Spinal cord (tissue), 10 donors: ENCODE data around the gene WIPF3. TPM values are rescaled to one million over a fixed set of nuclear protein-coding genes. Genes with fewer than 3 reads are reported as not detected.

ENCODE experiments used
- DNase-seq, 6 donors: peaks; one replicate each; pipeline versions ENCODE4 v3.0.0 to v3.0.0-alpha.2; 2013 to 2015; ENCODE audit warnings: low spot score in 6 of 6, low read depth in 4 of 6
- H3K27ac ChIP-seq: one replicate; pipeline ENCODE4 v1.5.1; 2013; ENCODE audit warnings: low read depth, low read length, control low read depth
- H3K27me3 ChIP-seq: one replicate; pipeline ENCODE4 v1.6.1; 2013; ENCODE audit warnings: low read length; ENCODE audit not compliant: control insufficient read depth, insufficient read depth
- H3K36me3 ChIP-seq: one replicate; pipeline ENCODE4 v1.6.1; 2013; ENCODE audit warnings: low read length; ENCODE audit not compliant: control insufficient read depth, insufficient read depth
- H3K4me1 ChIP-seq: one replicate; pipeline ENCODE4 v1.6.1; 2013; ENCODE audit warnings: low read length; ENCODE audit not compliant: control insufficient read depth, insufficient read depth
- H3K4me3 ChIP-seq: one replicate; pipeline ENCODE4 v1.5.1; 2013; ENCODE audit warnings: low read depth, low read length, control low read depth
- H3K9me3 ChIP-seq: one replicate; pipeline ENCODE4 v1.6.1; 2013; ENCODE audit warnings: low read length; ENCODE audit not compliant: control insufficient read depth, insufficient read depth
- WGBS: methylation state at CpG from one replicate; pipeline ENCODE4 v1.1.5; 2013; ENCODE audit warnings: missing lambda C conversion rate; ENCODE audit not compliant: insufficient coverage; 5-methylcytosine and 5-hydroxymethylcytosine counted together
- long read RNA-seq, 4 donors: transcript quantifications; one replicate each; lab custom pipeline, GENCODE V29; 2026
- polyA plus RNA-seq, 2 donors: library from polyadenylated mRNA; unstranded; fragments of 120-200 nt; gene quantifications; one replicate each; pipeline ENCODE4 v1.2.1, GENCODE V29; 2013; ENCODE audit not compliant: insufficient read length in 2 of 2
- total RNA-seq, 2 donors: library from RNA; depleted of rRNA in 1 of 2; stranded (reverse); fragments of 120-200 nt in 1 of 2; fragments of >200 nt in 1 of 2; gene quantifications; one replicate each; pipeline versions ENCODE4 v1.2.3 to v1.2.4, GENCODE V29; 2013 to 2014
- donor health status: healthy.

WIPF3 gene, protein sequence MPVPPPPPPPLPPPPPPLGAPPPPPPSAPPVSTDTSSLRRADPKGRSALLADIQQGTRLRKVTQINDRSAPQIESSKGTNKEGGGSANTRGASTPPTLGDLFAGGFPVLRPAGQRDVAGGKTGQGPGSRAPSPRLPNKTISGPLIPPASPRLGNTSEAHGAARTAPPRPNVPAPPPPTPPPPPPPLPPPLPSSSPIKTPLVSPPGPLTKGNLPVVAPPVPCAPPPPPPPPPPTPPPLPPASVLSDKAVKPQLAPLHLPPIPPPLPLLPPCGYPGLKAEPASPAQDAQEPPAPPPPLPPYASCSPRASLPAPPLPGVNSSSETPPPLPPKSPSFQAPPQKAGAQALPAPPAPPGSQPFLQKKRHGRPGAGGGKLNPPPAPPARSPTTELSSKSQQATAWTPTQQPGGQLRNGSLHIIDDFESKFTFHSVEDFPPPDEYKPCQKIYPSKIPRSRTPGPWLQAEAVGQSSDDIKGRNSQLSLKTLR
- total RNA-seq, result 1 to 10 TPM; 4.5 to 5.2 TPM
- polyA plus RNA-seq, result 10 to 100 TPM; 17.0 to 17.8 TPM
- long read RNA-seq, donor 1, full-length matches to known transcripts, result 2 of 610 reads
- long read RNA-seq, donor 1, partial matches to known transcripts, result 608 of 610 reads
- long read RNA-seq, donor 1, other reads (novel, unspliced or antisense), result 0 of 610 reads
- long read RNA-seq, donor 2, partial matches to known transcripts, result 7 of 24 reads
- long read RNA-seq, donor 2, other reads (novel, unspliced or antisense), result 17 of 24 reads
- long read RNA-seq, donor 3, result 0 reads
- long read RNA-seq, donor 4, result 0 reads

- WGBS, result under 1% methylated on average over 99 of the region's 99 CpGs
- Histone ChIP-seq H3K27ac (no peak within 1 kb of the TSS), H3K4me3 (peak within 1 kb of the TSS; percentile 56), H3K9me3 (no peaks in the 10 kb centered on the region), H3K36me3 (no peaks in the 10 kb centered on the region), H3K4me1 (peaks cover 28% of the 10 kb centered on the region), H3K27me3 (peaks cover 3% of the 10 kb centered on the region)
- peak in 3 of 6 donors; percentile 20 to 71 (median 63) for DNase-seq
These were observed at the start of gene WIPF3 for GRCh38 chr7:29806208-29806994. WIPF3 (plus strand) TSS chr7:29806508; CDS start chr7:29834725, 28,217 bp downstream.

DNA sequence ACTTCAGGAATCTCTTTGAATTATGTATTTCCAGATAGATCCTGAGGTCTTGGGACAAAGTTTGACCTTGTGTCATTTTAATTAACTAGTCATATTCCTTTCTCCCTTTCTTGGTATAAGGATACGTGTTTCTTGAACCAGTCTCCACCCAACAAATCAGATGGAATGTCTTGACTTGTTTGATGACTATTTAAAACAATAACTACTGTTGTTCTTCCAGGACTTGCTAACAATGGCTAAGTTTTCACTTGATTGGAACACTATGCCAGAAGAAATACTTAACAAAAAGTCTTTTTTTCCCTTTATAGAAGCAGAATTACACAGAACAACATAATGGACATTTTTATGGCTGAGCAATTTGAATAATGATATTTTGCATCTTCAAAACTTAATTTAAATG lies 43.0 kb upstream of the WIPF3 start:
- H3K36me3 ChIP-seq, result no peaks in the 10 kb centered on the region
- WGBS, result no CpG with 5 or more reads among the region's 1 CpG
- no peaks in the 10 kb centered on the region for H3K27me3 ChIP-seq
- DNase-seq, result no peak
- H3K4me3 ChIP-seq, result no peak overlapping the region
- no peaks in the 10 kb centered on the region for H3K9me3 ChIP-seq
- H3K27ac ChIP-seq, result no peak overlapping the region
- no peaks in the 10 kb centered on the region for H3K4me1 ChIP-seq

DNA sequence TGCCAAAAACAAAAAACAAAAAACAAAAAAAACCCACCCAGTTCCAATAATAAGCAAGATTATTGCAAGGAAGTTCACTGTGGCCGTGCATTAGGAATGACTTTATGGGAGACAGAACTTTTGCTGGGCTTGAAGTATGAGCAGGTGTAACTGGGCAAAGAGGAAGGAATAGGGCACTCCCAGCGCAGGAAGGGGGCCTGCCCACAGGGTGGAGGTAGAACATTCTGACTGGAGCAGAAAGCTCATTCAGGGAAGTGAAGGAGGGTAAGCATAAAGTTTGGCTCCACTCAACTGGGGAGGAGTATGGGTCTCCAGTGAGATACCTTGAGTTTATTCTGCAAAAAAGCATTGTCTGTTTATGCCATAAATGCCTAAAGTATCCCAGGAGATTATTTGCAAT lies 42.1 kb upstream of the WIPF3 start:
- no peak overlapping the region for H3K27ac ChIP-seq
- no peaks in the 10 kb centered on the region for H3K36me3 ChIP-seq
- no peaks in the 10 kb centered on the region for H3K27me3 ChIP-seq
- no peaks in the 10 kb centered on the region for H3K9me3 ChIP-seq
- WGBS, result 92% methylated on average over 2 of the region's 2 CpGs
- H3K4me1 ChIP-seq, result no peaks in the 10 kb centered on the region
- H3K4me3 ChIP-seq, result no peak overlapping the region
- DNase-seq, result peak in 1 of 6 donors; percentile 52

DNA sequence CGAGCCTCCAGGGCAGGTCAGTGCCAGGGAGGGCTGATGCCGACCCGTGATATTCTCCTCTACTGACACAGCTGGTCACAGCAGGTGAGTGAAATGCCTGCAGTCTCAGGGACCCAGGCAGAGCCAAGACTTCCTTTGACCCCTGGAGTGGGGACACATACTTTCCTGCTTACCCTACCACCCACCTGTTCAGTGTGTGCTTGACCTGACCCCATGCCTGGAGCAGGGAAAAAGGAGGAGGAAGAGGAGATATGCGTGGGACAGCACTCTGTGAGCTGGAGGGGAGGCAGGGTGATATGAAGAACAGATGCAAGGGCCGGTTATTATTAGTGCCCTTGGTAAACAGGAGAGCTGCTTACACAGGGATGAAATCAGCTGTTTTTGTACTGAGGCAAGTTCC lies 40.8 kb upstream of the WIPF3 start:
- Histone ChIP-seq H3K27me3 (no peaks in the 10 kb centered on the region), H3K27ac (no peak overlapping the region), H3K36me3 (no peaks in the 10 kb centered on the region), H3K9me3 (no peaks in the 10 kb centered on the region), H3K4me1 (no peaks in the 10 kb centered on the region), H3K4me3 (no peak overlapping the region)
- 53% methylated on average over 3 of the region's 5 CpGs for WGBS
- peak in 1 of 6 donors; percentile 26 for DNase-seq

DNA sequence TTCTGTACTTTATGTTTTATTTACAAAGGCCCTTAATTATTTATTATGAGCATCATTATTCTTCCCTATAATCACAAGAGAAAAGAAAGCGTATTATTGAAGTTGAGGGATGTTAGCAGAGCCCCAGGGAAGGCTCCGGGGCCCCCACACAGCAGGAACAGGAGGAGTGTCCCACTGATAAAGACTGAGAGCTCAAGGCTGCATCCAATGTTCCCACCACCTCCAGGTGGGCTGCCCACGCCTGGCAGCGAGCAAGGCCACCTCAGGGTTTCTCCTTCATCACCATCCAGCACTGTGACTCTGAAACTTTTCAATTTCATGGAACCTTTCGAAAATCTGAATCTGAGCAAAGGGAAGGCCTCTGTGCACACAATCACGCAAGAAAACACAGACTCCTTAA lies 35.9 kb upstream of the WIPF3 start:
- Histone ChIP-seq H3K27me3 (no peaks in the 10 kb centered on the region), H3K4me1 (no peaks in the 10 kb centered on the region), H3K4me3 (no peak overlapping the region), H3K36me3 (no peaks in the 10 kb centered on the region), H3K9me3 (no peaks in the 10 kb centered on the region), H3K27ac (no peak overlapping the region)
- DNase-seq, result no peak
- WGBS, result 91% methylated on average over 5 of the region's 6 CpGs

- no peaks in the 10 kb centered on the region for H3K4me1 ChIP-seq
- no peaks in the 10 kb centered on the region for H3K27me3 ChIP-seq
- DNase-seq, result peak in 1 of 6 donors; percentile 68
- no peak overlapping the region for H3K4me3 ChIP-seq
- H3K36me3 ChIP-seq, result no peaks in the 10 kb centered on the region
- H3K27ac ChIP-seq, result no peak overlapping the region
- WGBS, result 84% methylated on average over 4 of the region's 4 CpGs
- no peaks in the 10 kb centered on the region for H3K9me3 ChIP-seq
These were observed 35.1 kb upstream of the WIPF3 start for GRCh38 chr7:29771081-29771816.

GRCh38 chr7:29779017-29779416 lies 27.3 kb upstream of the WIPF3 start:
- Histone ChIP-seq H3K27ac (no peak overlapping the region), H3K4me3 (no peak overlapping the region)
- DNase-seq, result no peak

DNA sequence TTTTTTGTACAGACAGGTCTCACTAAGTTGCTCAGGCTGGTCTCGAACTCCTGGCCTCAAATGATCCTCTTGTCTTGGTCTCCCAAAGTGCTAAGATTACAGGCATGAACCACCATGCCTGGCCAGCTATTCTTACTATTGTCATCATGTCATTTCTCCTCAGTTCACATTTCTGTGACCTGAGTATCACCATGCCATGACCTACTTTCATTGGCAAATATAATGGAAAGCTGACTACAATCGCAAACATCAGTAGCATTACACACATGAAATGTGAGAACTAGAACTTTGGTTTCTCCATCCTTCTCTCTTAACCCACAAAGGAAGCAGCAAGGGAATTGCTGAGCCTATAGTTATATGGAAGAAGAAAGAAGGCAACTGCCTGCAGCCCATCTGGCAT lies 26.0 kb upstream of the WIPF3 start:
- H3K4me3 ChIP-seq, result no peak overlapping the region
- H3K27me3 ChIP-seq, result no peaks in the 10 kb centered on the region
- 94% methylated on average over 1 of the region's 2 CpGs for WGBS
- H3K4me1 ChIP-seq, result no peaks in the 10 kb centered on the region
- no peak for DNase-seq
- no peaks in the 10 kb centered on the region for H3K36me3 ChIP-seq
- H3K9me3 ChIP-seq, result peaks cover 1% of the 10 kb centered on the region
- H3K27ac ChIP-seq, result no peak overlapping the region

More at GRCh38 chr7:29779017-29779416, 27.3 kb upstream of the WIPF3 start:
- Histone ChIP-seq H3K4me1 (no peaks in the 10 kb centered on the region), H3K27me3 (no peaks in the 10 kb centered on the region), H3K36me3 (no peaks in the 10 kb centered on the region), H3K9me3 (peaks cover 1% of the 10 kb centered on the region)
- WGBS, result 100% methylated on average over 1 of the region's 2 CpGs

GRCh38 chr7:29783671-29784070 lies 22.6 kb upstream of the WIPF3 start:
- H3K4me3 ChIP-seq, result no peak overlapping the region
- H3K4me1 ChIP-seq, result no peaks in the 10 kb centered on the region
- no peaks in the 10 kb centered on the region for H3K27me3 ChIP-seq
- H3K27ac ChIP-seq, result no peak overlapping the region
- H3K36me3 ChIP-seq, result no peaks in the 10 kb centered on the region
- WGBS, result 83% methylated on average over 1 of the region's 2 CpGs
- peaks cover 1% of the 10 kb centered on the region for H3K9me3 ChIP-seq
- DNase-seq, result no peak
